HCT116 (cell line): ENCODE data around the gene TNFSF11.
"Not testable (repeated sequence)": the region's sequence is repeated elsewhere in the genome, so short reads cannot be mapped to it uniquely, and the experiment has no call there.

Source experiments
- CEBPB ChIP-seq: IDR thresholded peaks from 2 replicates; pipeline ENCODE4 v1.6.1; 2012; ENCODE audit warnings: low read depth
- CTCF ChIP-seq, 3 experiments: fragments of 200-600 bp in 1 of 3; sonication (generic) in 1 of 3; IDR thresholded peaks in 2 of 3; conservative IDR thresholded peaks in 1 of 3; 2 replicates each; pipeline ENCODE4 v1.5.1; 2012 to 2017; ENCODE audit warnings: low read depth in 2 of 3, low read length in 2 of 3, antibody characterized with exemption in 1 of 3, borderline replicate concordance in 1 of 3, control low read depth in 1 of 3, mild to moderate bottlenecking in 1 of 3, mixed read lengths in 1 of 3, mixed run types in 1 of 3, moderate library complexity in 1 of 3; ENCODE audit not compliant: insufficient read depth in 1 of 3
- EZH2 ChIP-seq: fragments of 200-600 bp; sonication (generic); IDR thresholded peaks from 2 replicates; pipeline ENCODE4 v1.6.1; 2017; ENCODE audit warnings: antibody characterized with exemption, mixed run types
- EZH2phosphoT487 ChIP-seq: fragments of 200-600 bp; IDR thresholded peaks from 2 replicates; pipeline ENCODE4 v1.6.1; 2018; ENCODE audit warnings: antibody characterized with exemption, borderline replicate concordance
- FOSL1 ChIP-seq: IDR thresholded peaks from 2 replicates; pipeline ENCODE4 v1.6.1; 2012; ENCODE audit warnings: low read depth
- MAX ChIP-seq: IDR thresholded peaks from 2 replicates; pipeline ENCODE4 v1.6.1; 2012
- POLR2A ChIP-seq: IDR thresholded peaks from 2 replicates; pipeline ENCODE4 v1.7.0; 2011; ENCODE audit warnings: borderline replicate concordance; ENCODE audit not compliant: insufficient read depth, insufficient read length; ENCODE audit errors: extremely low read depth
- POLR2AphosphoS5 ChIP-seq: IDR thresholded peaks from 2 replicates; pipeline ENCODE4 v1.6.1; 2011; ENCODE audit warnings: mild to moderate bottlenecking, low read depth, low read length, moderate library complexity
- REST ChIP-seq: IDR thresholded peaks from 2 replicates; pipeline ENCODE4 v1.6.1; 2012; ENCODE audit warnings: low read depth
- SP1 ChIP-seq: IDR thresholded peaks from 2 replicates; pipeline ENCODE4 v1.6.1; 2012; ENCODE audit warnings: low read depth
- YY1 ChIP-seq: IDR thresholded peaks from 2 replicates; pipeline ENCODE4 v1.6.1; 2011; ENCODE audit warnings: low read length, low read depth, moderate library complexity, mild to moderate bottlenecking; ENCODE audit not compliant: insufficient replicate concordance; ENCODE audit errors: extremely low read depth
- ZBTB33 ChIP-seq: IDR thresholded peaks from 2 replicates; pipeline ENCODE4 v1.6.1; 2011; ENCODE audit warnings: mild to moderate bottlenecking, low read length, moderate library complexity; ENCODE audit not compliant: insufficient replicate concordance; ENCODE audit errors: extremely low read depth

GRCh38 chr13:42559573-42560218 is 14.3 kb upstream of the TNFSF11 start:
- TF ChIP-seq EZH2phosphoT487; CTCF (IDR thresholded peaks at IDR 0.05 in 2 of 3, conservative IDR thresholded peaks at IDR 0.05 in 1 of 3; ENCODE audit: borderline replicate concordance in 1 of 3, insufficient read depth in 1 of 3, low read depth in 2 of 3, low read length in 2 of 3); SP1; MAX; REST; CEBPB; YY1; POLR2A; EZH2; ZBTB33; POLR2AphosphoS5; FOSL1: not testable (repeated sequence)
